HepG2 (cell line): ENCODE measurements around the gene DOCK4. TPM values are rescaled to one million over a fixed set of nuclear protein-coding genes. Genes with fewer than 3 reads are reported as not detected.

Source experiments
- BORCS8-MEF2B ChIP-seq: sonication (generic); formaldehyde crosslinking; IDR thresholded peaks from 2 replicates; pipeline ENCODE4 v1.8.0; 2022; ENCODE audit warnings: mild to moderate bottlenecking, missing genetic modification reagents
- GABPA ChIP-seq, 2 experiments: IDR thresholded peaks; 2 replicates each; pipeline ENCODE4 v1.6.1; 2011 to 2016; ENCODE audit warnings: low read depth in 2 of 2, low read length in 1 of 2, missing biosample characterization in 1 of 2, missing genetic modification characterization in 1 of 2
- IRX3 ChIP-seq: sonication (generic); formaldehyde crosslinking; IDR thresholded peaks from 2 replicates; pipeline ENCODE4 v1.8.1; 2023; ENCODE audit warnings: mild to moderate bottlenecking, low read depth, missing genetic modification reagents, borderline replicate concordance
- NR2F2 ChIP-seq: IDR thresholded peaks from 2 replicates; pipeline ENCODE4 v1.6.1; 2012; ENCODE audit warnings: low read depth, inconsistent platforms, borderline replicate concordance
- PPARG ChIP-seq: conservative IDR thresholded peaks from 2 replicates; pipeline ENCODE4 v1.6.1; 2016; ENCODE audit warnings: missing biosample characterization, missing genetic modification reagents
- SOX5 ChIP-seq: IDR thresholded peaks from 2 replicates; pipeline ENCODE4 v1.6.1; 2016; ENCODE audit warnings: borderline replicate concordance
- SOX6 ChIP-seq, 2 experiments: fragments of 450-650 bp in 1 of 2; sonication (generic) in 1 of 2; formaldehyde crosslinking in 1 of 2; IDR thresholded peaks; 2 replicates each; pipeline versions ENCODE4 v1.4.0 to v1.6.1; 2017 to 2020; ENCODE audit warnings: antibody characterized with exemption in 1 of 2, mild to moderate bottlenecking in 1 of 2, missing genetic modification reagents in 1 of 2
- THAP11 ChIP-seq: IDR thresholded peaks from 2 replicates; pipeline ENCODE4 v1.6.1; 2016; ENCODE audit warnings: missing biosample characterization, missing genetic modification reagents
- ZBTB10 ChIP-seq: sonication (generic); formaldehyde crosslinking; IDR thresholded peaks from 2 replicates; pipeline ENCODE4 v1.4.0; 2020; ENCODE audit warnings: missing genetic modification reagents, borderline replicate concordance
- ZBTB43 ChIP-seq: sonication (generic); formaldehyde crosslinking; conservative IDR thresholded peaks from 2 replicates; pipeline ENCODE4 v1.4.0; 2020; ENCODE audit warnings: missing genetic modification reagents
- ZKSCAN8 ChIP-seq: IDR thresholded peaks from 2 replicates; pipeline ENCODE4 v1.6.1; 2016; ENCODE audit warnings: borderline replicate concordance, missing genetic modification reagents, missing compliant biosample characterization
- ZNF224 ChIP-seq: sonication (generic); formaldehyde crosslinking; IDR thresholded peaks from 2 replicates; pipeline ENCODE4 v1.5.0; 2020; ENCODE audit warnings: mild to moderate bottlenecking, missing genetic modification reagents
- ZNF660 ChIP-seq: sonication (generic); formaldehyde crosslinking; IDR thresholded peaks from 2 replicates; pipeline ENCODE4 v1.5.1; 2020; ENCODE audit warnings: mild to moderate bottlenecking, low read depth, missing genetic modification reagents, borderline replicate concordance
- ZNF792 ChIP-seq: IDR thresholded peaks from 2 replicates; pipeline ENCODE4 v1.6.1; 2016
- polyA plus RNA-seq, 8 experiments: library from polyadenylated mRNA; depleted of rRNA in 3 of 8; stranded (reverse) in 7 of 8; unstranded in 1 of 8; fragments of >200 nt; fragmentation: Illumina TruSeq in 4 of 8; extraction: Trizol in 4 of 8; gene quantifications; 2 replicates each; pipeline versions ENCODE4 v1.2.1 to v1.2.3, GENCODE V29; 2011 to 2016; ENCODE audit warnings: low read depth in 4 of 8, missing spikeins in 1 of 8, mixed read lengths in 1 of 8; ENCODE audit not compliant: insufficient read depth in 1 of 8
- total RNA-seq, 5 experiments: library from RNA; depleted of rRNA; stranded (reverse); fragments of >200 nt; fragmentation: Illumina TruSeq; extraction: Trizol; gene quantifications; 2 replicates each; pipeline ENCODE4 v1.2.3, GENCODE V29; 2016; ENCODE audit warnings: low read depth in 1 of 5
- TF ChIP-seq, protein P1 (sequence below): sonication (generic); formaldehyde crosslinking; IDR thresholded peaks from 2 replicates; pipeline ENCODE4 v1.9.0; 2021; ENCODE audit warnings: mild to moderate bottlenecking, missing genetic modification reagents
- TF ChIP-seq, protein P2 (sequence below): sonication (generic); formaldehyde crosslinking; IDR thresholded peaks from 2 replicates; pipeline ENCODE4 v1.4.0; 2020; ENCODE audit warnings: missing genetic modification reagents

Gene DOCK4
- total and polyA plus RNA-seq, 2 of the 13 experiments (the other 11 are each of a cell fraction or from before 2014, with no cell fraction given), result 13.5 to 17.4 TPM

- TF ChIP-seq ZBTB10 (CRISPR knock-in tag), result no peak
- TF ChIP-seq ZNF224 (CRISPR knock-in tag), result no peak
- TF ChIP-seq ZNF792 (CRISPR knock-in tag), result no peak
- 0 out of 2 replicates have a peak, but pooled peaks have one; percentile 30 for TF ChIP-seq NR2F2
- 0 out of 2 replicates have a peak, but pooled peaks have one; percentile 29 for TF ChIP-seq ZBTB43 (CRISPR knock-in tag)
- 0 out of 2 replicates have a peak, but pooled peaks have one; percentile 22 for TF ChIP-seq BORCS8-MEF2B (CRISPR knock-in tag)
- TF ChIP-seq ZNF660 (CRISPR knock-in tag), result no peak
- TF ChIP-seq IRX3 (CRISPR knock-in tag), result no peak
- TF ChIP-seq, protein P1, sequence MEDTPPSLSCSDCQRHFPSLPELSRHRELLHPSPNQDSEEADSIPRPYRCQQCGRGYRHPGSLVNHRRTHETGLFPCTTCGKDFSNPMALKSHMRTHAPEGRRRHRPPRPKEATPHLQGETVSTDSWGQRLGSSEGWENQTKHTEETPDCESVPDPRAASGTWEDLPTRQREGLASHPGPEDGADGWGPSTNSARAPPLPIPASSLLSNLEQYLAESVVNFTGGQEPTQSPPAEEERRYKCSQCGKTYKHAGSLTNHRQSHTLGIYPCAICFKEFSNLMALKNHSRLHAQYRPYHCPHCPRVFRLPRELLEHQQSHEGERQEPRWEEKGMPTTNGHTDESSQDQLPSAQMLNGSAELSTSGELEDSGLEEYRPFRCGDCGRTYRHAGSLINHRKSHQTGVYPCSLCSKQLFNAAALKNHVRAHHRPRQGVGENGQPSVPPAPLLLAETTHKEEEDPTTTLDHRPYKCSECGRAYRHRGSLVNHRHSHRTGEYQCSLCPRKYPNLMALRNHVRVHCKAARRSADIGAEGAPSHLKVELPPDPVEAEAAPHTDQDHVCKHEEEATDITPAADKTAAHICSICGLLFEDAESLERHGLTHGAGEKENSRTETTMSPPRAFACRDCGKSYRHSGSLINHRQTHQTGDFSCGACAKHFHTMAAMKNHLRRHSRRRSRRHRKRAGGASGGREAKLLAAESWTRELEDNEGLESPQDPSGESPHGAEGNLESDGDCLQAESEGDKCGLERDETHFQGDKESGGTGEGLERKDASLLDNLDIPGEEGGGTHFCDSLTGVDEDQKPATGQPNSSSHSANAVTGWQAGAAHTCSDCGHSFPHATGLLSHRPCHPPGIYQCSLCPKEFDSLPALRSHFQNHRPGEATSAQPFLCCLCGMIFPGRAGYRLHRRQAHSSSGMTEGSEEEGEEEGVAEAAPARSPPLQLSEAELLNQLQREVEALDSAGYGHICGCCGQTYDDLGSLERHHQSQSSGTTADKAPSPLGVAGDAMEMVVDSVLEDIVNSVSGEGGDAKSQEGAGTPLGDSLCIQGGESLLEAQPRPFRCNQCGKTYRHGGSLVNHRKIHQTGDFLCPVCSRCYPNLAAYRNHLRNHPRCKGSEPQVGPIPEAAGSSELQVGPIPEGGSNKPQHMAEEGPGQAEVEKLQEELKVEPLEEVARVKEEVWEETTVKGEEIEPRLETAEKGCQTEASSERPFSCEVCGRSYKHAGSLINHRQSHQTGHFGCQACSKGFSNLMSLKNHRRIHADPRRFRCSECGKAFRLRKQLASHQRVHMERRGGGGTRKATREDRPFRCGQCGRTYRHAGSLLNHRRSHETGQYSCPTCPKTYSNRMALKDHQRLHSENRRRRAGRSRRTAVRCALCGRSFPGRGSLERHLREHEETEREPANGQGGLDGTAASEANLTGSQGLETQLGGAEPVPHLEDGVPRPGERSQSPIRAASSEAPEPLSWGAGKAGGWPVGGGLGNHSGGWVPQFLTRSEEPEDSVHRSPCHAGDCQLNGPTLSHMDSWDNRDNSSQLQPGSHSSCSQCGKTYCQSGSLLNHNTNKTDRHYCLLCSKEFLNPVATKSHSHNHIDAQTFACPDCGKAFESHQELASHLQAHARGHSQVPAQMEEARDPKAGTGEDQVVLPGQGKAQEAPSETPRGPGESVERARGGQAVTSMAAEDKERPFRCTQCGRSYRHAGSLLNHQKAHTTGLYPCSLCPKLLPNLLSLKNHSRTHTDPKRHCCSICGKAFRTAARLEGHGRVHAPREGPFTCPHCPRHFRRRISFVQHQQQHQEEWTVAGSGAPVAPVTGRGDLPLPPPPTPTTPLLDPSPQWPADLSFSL (CRISPR knock-in tag), result no peak
- TF ChIP-seq, protein P2, sequence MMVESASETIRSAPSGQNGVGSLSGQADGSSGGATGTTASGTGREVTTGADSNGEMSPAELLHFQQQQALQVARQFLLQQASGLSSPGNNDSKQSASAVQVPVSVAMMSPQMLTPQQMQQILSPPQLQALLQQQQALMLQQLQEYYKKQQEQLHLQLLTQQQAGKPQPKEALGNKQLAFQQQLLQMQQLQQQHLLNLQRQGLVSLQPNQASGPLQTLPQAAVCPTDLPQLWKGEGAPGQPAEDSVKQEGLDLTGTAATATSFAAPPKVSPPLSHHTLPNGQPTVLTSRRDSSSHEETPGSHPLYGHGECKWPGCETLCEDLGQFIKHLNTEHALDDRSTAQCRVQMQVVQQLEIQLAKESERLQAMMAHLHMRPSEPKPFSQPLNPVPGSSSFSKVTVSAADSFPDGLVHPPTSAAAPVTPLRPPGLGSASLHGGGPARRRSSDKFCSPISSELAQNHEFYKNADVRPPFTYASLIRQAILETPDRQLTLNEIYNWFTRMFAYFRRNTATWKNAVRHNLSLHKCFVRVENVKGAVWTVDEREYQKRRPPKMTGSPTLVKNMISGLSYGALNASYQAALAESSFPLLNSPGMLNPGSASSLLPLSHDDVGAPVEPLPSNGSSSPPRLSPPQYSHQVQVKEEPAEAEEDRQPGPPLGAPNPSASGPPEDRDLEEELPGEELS, result peak; percentile 51
- TF ChIP-seq PPARG (CRISPR knock-in tag), result peak; percentile 55; the same call in 1 of the 2 replicates
- TF ChIP-seq ZKSCAN8 (CRISPR knock-in tag), result 0 out of 2 replicates have a peak, but pooled peaks have one; percentile 34
- TF ChIP-seq GABPA (IDR thresholded peaks at IDR 0.05; ENCODE audit: low read depth, low read length), result no peak
- 0 out of 2 replicates have a peak, but pooled peaks have one; percentile 14 for TF ChIP-seq GABPA (CRISPR knock-in tag; IDR thresholded peaks at IDR 0.05; ENCODE audit: low read depth)
- peak; percentile 64; the same call in 1 of the 2 replicates for TF ChIP-seq SOX5
- TF ChIP-seq SOX6 (IDR thresholded peaks at IDR 0.05), result no peak
- TF ChIP-seq SOX6 (CRISPR knock-in tag; IDR thresholded peaks at IDR 0.05), result peak; percentile 64
- TF ChIP-seq THAP11, result no peak
Observed at GRCh38 chr7:112129655-112130323, 76.4 kb downstream of the DOCK4 start (continued).
